NCI-H2171 (cell line): Measurements from ENCODE around the gene GCFC2.
"Not testable (repeated sequence)": the region's sequence is repeated elsewhere in the genome, so short reads cannot be mapped to it uniquely, and the experiment has no call there.

ENCODE experiments used
- DNase-seq: peaks from one replicate; lab custom pipeline; 2025; lab: John Stamatoyannopoulos, UW

Gene GCFC2

DNA sequence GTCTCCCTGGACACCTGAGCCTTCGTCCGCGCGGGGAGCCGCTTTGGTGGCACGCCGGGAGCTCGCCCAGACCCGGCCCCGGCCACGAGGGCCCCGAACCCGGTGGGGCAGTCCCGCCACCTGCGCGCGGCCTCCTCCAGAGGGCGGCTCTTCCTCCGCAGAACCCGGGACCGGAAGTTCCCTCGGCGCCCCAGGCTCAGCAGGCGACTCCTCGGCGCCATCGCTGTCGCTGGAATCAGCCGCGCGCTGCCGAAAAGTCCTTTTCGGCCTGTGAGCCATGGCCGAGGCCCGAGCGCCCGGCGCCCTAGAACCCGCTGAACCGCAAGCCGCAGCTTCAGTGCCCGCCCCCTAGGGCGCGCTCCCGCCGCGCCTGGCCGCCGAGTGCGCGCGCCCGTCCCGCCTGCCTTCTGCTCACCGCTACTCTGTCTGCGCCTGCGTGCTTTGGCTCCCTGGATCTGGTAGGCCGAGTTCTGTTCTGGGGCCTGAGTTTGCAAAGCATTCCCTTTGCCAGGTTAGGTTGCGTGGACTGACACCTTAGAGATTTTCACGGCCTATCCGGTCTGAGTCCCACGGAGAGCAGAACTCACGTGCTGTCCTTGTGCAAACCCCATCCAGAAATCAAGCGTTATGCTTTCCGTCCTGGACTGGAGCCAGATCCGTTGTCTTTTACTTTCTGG lies at the start of gene GCFC2:
GCFC2 (minus strand) TSS at position 339 of the 677 bp plus-strand sequence; CDS start at position 279, 60 bp downstream.
- DNase-seq = peak; percentile 84

DNA sequence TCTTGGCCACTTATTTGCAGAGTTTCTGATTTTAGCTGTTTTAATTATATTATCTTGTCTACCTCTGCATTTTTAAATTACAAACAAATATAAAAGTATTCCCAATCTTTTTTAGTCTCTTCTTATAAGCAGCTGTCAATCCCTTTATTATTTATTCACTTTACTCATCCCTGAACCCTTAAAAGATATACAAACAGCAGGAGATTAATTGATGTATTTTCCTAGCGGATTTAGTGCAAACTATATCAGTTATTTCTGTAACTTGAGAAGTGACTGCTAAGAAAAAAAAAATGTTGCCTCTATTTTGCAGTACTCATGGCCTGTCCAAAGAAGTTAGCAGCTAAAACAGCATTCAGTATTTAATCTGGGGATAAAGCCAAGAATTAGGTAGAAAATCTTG lies 42.1 kb upstream of the GCFC2 start:
- DNase-seq = no peak

DNA sequence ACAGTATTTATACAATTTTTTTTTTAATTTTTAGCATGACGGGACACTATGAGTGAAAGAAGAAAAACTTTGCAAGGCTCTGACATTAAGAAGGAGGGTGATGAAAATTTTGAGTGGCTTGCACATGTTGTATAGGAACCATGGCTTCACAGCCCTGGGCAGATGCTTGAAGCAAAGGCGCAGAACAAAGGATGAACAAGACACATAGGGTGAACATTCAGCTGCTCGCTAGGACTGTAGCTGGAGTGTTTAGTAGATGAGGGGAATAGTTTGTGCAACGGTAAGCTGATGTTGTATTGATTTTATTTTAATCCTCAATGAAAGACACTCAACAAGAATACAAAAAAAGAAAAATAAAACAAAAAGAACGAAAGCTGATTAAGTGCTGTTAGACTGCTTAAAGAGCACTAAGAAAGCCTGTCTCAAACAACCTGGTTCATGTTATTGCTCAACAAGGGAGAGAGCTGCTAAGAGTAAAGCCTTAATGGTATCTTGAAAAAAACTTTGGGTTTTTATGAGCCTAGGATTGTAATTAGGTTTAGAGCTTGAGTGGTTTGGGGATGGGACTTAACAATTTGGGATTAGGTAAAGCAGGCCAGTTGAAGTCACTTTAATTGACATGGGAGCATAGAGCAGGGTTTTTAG lies 41.2 kb upstream of the GCFC2 start:
- DNase-seq = no peak

DNA sequence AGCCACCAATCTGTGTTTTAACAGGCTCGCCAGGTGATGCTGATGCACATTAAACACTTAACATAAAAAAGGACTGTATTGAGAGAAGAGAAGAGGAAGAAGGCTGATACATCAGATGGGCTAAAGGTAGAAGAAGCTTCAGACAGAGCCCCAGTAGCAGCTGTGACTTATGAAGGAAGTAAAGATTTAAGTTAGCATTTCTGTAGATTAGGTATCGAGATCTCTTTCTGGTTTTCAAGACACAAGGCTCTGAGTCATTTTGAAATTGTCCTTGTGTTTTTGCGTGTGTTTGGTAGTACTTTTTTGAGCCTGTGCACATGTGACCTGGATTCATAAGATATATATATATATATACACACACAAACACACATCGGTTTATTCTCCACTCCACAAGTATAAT lies 40.6 kb upstream of the GCFC2 start:
- DNase-seq = no peak

DNA sequence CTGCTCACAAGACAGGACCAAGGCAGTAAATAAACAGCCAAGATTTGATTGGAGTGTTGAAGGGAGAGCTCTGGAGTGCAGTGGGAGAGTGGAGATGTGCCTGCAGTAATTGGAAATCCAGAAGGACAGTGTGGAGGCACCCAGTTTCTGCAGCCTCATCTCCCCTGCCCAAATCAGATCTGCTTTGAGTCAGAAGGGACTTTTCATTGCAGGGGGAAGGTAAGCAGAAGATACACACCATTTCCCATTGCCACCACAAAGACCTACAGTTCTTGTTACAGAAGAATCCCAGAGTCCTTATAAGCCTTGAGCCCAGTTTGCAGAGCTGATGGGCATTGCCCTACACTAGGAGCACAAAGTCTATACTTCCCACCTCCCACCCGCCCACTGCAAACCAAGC lies 27.2 kb upstream of the GCFC2 start:
- DNase-seq = no peak

DNA sequence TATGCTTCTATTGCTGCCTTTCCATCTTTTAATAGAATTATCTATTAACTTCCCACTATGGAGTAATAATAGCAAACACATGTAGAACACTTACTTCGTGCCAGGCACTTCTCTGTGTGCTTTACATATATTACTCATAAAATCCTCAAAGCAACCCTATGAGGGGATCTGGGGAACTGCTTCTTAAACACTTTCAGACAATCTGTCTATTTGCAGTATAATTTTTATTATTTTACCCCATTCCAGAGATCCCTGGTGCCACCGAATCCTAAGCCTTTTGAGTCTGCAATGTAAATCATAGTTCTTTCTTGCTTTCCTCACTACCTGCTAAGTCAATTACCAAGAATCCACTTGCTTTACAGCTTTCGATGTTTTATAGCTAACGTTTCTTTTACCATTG lies 25.6 kb upstream of the GCFC2 start:
- no peak for DNase-seq

DNA sequence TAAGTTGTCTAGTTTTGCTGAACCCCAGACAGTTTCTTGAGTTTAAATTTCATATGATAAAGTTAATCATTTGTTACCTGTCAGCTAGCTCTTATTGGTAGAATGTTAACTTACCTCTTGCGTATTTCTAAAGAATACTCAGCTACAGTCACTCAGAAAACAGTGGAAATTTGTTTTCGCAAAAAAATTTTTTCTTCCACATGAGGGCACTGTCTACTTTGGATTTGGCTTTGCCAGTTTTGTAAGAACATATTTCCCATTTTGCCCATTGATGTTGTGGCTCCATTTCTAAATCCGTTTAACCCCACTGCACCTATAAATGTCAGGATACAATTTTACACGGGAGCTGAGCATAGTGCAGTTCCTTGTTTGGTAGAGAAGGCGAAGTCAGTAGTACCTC lies 19.1 kb upstream of the GCFC2 start:
- no peak for DNase-seq

DNA sequence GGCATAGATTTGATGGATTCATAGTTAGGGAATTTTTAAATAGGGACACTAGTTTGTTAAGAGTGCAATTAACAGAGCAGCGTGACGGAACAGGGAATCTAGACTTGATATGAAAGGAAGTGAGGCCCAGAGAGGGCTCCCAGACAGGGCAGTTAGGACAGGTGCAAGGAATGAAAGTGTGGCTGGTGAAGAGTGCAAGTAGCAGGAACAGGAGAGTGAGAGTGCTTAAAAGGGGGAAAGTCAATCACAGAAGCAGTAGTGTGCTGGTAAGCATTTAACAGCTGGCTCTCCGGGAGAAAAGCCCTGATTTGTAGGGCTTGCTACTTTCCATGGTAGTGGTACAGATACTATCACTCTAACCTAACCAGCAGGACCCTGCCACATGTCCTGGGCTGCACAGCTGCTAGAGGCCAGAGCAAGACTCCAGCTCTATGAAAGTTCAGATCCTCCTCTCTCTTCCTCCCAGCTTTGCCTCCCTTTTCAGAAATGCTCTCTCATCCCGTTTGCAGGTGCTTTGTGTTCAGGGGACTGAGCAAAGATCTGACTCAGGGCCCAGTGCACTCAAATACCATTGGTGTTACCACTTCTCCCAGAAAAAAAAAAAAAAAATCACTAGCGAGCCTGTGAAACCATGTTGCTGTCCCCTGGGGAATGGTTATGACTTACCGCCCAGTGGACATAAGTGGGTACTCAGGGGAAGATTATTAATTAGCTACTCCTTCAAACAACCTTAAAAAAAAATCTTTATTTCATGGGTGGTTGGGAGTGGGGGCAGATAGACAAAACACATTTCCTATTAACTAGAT lies 18.1 kb upstream of the GCFC2 start:
- no peak for DNase-seq

DNA sequence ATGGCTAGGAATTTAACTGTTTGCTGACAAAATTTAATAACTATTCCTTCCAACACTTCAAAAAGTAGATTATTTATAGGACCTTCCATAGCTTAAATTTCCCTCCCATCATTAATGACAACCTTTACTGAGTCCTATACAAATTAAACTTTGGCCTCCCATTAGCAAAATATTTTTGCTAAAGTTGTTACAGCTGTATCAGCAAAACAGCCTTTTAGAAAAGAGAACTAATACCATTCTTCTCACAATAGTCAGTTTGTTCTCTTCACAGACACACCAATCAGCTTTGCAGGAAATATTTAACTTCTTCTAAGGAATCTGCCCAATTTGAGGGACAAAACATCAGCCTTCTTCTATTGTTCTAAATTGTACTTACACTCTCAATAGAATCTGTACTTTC lies 12.0 kb upstream of the GCFC2 start:
- DNase-seq = no peak

DNA sequence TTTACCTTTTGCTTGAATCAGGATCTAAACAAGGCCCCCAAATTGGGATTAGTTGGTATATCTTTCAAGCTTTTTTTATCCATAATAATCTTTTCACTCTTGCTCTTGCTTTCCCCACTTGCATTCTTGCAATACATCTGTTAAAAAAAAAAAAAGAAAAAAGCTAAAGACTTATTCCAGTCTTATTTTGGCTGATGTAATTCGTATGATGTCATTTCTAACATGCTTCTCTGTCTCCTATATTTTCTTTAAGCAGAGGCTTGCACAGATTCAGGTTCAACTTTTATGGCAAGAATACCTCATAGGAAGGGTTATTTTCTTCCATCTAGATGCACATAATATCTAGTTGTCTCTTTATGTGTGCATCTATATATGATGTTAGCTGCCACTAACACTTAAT lies 9.8 kb upstream of the GCFC2 start:
- DNase-seq = no peak

DNA sequence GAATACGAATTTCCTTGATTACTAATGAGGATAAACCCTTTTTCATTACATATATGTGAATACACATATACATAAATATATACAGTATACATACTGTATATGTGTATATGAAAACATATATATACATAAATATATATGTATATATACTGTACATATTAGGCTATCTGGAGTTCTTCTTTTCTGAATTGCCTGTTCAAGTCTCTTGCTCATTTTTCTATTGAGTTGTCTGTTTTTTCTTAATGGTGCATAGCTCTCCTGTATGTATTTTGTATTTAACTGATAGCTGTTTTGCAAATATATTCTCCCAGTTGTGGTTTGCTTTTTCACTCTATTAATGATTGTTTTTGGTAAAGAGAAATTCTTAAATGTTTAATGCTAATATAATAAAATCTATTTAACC lies 8.9 kb upstream of the GCFC2 start:
- DNase-seq = no peak

DNA sequence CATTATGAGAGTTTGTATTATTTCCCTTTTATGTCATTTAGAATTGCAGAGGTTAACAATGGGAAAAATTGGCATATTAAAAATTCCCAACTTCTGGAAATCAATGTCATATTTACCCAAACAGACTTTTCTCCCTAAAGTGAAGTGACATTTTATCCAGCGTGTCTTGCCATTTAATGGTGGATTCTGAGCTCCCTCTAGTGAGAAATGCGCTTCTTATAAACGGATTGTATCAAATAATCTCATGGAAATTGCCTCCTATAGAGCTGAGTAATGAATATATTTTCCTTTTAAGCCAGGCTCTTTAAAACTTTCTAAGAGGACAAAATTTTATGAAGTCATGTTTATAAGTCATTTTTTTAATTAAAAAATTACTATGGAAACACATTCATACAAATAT lies 5.7 kb upstream of the GCFC2 start:
- DNase-seq = no peak

DNA sequence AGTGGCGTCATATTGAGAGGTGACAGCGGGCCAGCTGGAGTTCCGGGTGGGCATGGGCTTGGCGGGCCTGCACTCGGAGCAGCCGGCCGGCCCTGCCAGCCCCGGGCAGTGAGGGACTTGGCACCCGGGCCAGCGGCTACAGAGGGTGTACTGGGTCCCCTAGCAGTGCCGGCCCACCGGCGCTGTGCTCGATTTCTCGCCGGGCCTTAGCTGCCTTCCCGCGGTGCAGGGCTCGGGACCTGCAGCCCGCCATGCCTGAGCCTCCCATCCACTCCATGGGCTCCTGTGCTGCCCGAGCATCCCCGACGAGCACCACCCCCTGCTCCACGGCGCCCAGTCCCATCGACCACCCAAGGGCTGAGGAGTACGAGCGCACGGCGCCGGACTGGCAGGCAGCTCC lies 875 bp upstream of the GCFC2 start:
- not testable (repeated sequence) for DNase-seq

DNA sequence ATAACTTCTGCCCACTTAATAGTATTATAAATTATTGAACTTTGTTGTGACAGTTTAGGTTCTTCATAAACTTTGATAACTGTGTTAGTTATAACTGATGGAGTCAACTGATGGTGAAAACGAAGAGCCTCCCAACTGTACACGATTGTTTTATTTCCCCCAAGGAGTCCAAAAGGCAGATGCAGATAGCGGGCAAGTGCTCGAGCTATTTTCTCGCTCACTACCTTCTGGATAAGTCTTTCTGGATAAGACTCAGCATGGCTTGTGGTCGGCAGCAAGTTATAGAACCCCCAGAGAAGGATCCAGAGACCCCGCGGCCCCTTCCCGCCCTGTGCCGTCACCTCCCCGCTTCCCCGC lies 517 bp downstream of the GCFC2 start:
- DNase-seq = no peak

DNA sequence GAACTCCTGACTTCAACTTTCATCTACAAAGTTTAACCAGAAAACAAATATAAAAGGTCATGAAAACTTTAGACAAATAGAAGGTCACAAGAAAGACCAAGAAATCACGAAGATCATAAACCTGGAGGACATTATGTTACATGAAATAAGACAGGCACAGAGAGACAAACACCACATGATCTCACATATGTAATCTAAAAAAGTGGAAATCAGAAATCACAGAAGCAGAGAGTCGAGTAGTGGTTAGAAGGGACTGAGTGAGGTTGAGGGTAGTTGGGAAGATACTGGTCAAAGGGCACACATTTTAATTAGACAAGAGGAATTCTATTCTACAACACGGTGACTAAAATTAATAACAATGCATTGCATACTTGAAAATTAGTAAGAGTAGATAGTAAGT lies 1.4 kb downstream of the GCFC2 start:
- no peak for DNase-seq

DNA sequence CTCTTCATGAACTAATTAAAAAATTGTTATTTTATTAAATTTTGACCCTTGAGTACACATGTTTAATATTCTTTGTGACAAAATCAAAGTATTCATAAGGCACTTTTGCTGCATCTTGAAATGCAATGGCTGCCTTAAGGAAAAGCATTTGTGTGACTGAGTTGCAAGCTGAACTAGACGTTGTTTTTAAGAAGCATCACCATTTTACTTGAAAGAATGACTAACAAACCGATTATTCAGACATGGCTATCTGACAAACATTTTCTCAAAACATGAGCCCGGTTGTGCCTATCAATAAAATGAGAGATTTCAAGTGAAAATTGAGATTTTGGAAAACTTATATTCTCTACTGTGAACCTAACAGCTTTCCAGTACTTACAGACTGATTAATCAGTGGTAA lies 2.8 kb downstream of the GCFC2 start:
- no peak for DNase-seq

DNA sequence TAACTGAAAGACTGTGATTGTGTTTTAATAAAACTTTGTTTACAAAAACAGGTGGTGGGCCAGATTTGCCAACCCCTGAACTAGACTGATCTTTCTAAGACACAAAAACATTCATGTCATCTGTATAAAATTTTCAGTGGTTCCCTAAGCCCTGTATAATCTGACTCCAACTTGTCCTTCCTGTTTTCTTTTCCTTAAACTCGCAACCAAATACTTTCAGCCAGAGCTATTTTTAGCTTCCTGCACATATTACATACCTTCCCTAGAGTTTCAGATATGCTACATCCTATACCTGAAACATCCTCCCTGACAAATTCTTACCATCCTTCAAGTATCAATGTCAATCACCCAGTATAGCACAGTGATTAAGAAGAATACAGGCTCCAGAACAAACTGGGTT lies 4.8 kb downstream of the GCFC2 start:
- DNase-seq = no peak

DNA sequence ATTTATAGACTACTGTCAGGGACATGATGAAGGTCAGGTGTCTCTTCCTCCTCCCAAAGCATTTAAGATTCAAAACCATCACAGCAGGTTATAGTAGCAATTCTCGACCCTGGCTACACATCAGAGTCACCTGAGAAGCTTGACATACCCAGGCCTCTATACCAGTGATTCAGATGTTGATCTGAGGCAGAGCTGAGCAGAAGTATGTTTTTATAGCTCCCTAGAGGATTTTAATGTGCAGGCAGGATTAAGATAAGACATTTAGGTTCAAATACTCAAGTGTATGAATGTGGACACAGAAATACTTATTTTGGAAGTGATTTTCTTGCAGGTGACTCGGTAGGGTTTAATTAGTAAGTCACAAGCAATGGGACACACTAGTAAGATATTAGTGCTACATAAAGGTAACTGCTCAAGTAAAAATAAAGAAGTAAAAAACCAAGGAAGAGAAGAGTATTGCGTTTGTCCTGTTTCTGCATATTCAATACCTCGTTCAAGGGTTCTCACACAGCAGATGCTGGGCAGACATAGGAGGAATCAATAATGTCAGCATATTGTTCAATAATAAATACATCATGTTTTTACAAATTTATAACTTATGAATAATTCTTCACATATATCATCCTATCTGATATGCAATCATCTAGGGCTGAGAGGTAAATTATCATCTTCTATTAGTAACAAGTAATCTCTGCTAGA lies 7.0 kb downstream of the GCFC2 start:
- no peak for DNase-seq

DNA sequence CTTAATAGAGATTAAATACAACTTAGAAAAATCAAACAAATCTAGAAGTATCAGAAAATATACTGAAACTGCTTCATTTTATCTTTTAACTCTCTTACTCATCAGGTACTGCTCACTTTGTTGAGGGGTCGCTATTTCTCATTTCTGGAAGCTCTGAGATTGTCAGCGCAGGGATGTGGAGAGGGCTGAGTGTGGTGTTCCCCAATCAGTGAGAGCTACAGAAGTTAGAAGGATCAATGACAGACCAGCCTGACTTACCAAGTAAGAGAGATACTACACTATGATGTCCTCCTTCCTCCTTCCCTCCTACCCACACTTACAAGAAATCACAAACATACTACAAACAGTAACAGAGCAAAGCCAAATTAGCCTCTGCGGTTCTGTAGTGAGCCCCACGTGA lies 8.1 kb downstream of the GCFC2 start:
- DNase-seq = no peak

DNA sequence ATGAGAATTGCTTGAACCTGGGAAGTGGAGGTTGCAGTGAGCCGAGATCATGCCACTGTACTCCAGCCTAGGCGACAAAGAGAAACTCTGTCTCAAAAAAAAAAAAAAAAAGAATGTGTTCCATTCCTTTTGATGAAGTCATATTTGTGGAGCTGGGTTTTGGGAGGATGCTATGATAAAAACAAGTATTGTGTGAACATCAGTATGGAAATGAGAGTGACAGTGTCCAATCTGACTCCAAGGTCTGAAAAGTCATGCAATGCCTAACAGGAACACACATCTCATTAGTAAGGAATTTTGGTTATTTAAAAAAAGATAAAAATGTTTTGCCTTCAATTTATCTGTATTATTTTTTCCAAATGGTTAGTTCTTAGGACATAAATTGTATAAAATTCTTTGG lies 11.8 kb downstream of the GCFC2 start:
- DNase-seq = no peak

DNA sequence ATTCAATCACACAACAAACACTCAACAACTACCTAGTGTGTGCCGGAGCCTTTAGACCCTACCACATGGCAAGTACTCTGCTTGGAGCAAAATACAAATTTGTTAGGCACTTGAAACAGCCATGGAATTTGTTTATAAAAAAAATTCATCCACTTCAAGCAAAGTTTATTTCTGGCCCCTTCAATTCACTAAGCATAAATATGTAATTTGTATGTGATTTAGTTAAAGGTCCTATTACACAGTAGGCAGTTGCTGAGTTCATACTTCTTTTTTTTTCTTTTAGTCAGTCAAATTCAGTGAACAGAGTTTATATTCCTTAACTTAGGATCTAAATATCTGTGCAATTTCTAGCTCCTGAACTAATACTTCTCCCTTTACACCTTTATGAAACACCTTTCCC lies 22.5 kb downstream of the GCFC2 start:
- no peak for DNase-seq

DNA sequence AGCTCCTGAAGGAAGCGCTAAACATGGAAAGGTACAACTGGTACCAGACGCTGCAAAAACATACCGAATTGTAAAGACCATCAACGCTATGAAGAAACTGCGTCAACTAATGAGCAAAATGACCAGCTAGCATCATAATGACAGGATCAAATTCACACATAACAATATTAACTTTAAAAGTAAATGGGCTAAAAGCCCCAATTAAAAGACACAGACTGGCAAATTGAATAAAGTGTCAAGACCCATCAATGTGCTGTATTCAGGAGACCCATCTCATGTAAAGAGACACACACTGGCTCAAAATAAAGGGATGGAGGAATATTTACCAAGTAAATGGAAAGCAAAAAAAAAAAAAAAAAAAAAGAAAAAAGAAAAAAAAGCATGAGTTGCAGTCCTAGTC lies 27.3 kb downstream of the GCFC2 start:
- not testable (repeated sequence) for DNase-seq

DNA sequence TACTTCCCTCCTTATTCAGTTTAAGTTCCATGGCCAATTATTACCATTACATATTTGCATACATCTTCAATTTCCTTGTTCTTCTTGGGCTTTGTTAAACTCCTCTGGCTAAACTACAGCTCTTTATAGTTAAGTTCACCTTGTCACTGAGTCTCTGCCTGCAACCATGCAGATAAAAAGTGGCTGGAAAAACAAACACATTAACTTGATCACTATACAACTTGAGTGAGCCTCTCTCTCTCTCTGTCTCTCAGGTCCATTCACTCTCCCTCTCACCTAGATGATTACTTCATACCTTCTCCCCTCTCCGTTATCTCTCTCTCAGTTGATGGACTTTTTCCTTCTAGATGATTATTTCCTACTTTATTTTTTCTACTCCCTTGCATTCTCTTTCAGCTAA lies 30.3 kb downstream of the GCFC2 start:
- DNase-seq = no peak
